ELF-1 (cell line): ENCODE results near the gene GAD2.
A peak's percentile ranks its signal among the peaks of the same experiment; 100 is the strongest.

Source experiments
- DNase-seq: peaks from one replicate; pipeline ENCODE4 v3.0.0-alpha.2; 2016; ENCODE audit warnings: low read depth, low spot score

GAD2 gene

GRCh38 chr10:26221541-26221940 lies 5.0 kb downstream of the GAD2 start:
- peak; percentile 52 for DNase-seq

GRCh38 chr10:26222563-26222962 lies 6.0 kb downstream of the GAD2 start:
- DNase-seq, result peak; percentile 19

GRCh38 chr10:26225322-26225721 lies 8.7 kb downstream of the GAD2 start:
- no peak for DNase-seq

GRCh38 chr10:26227786-26228185 lies 11.2 kb downstream of the GAD2 start:
- no peak for DNase-seq

GRCh38 chr10:26232174-26232573 lies 15.6 kb downstream of the GAD2 start:
- DNase-seq, result no peak

- DNase-seq, result no peak
Observed at GRCh38 chr10:26235761-26236160, 19.2 kb downstream of the GAD2 start.

- no peak for DNase-seq
Observed at GRCh38 chr10:26238378-26238777, 21.8 kb downstream of the GAD2 start.

GRCh38 chr10:26242706-26243350 lies 26.3 kb downstream of the GAD2 start:
- peak; percentile 12 for DNase-seq

- DNase-seq, result peak; percentile 3
Observed at GRCh38 chr10:26243351-26243720, 26.8 kb downstream of the GAD2 start.

GRCh38 chr10:26249681-26250080 lies 33.1 kb downstream of the GAD2 start:
- no peak for DNase-seq

- DNase-seq, result no peak
Observed at GRCh38 chr10:26251925-26252324, 35.4 kb downstream of the GAD2 start.

GRCh38 chr10:26254616-26255015 lies 38.0 kb downstream of the GAD2 start:
- no peak for DNase-seq

- DNase-seq, result no peak
Observed at GRCh38 chr10:26259341-26259740, 42.8 kb downstream of the GAD2 start.

GRCh38 chr10:26269754-26270153 lies 53.2 kb downstream of the GAD2 start:
- peak; percentile 7 for DNase-seq

GRCh38 chr10:26274391-26274790 lies 57.8 kb downstream of the GAD2 start:
- DNase-seq, result no peak

- DNase-seq, result no peak
Observed at GRCh38 chr10:26278295-26278694, 61.7 kb downstream of the GAD2 start.

GRCh38 chr10:26290236-26290635 lies 73.7 kb downstream of the GAD2 start:
- no peak for DNase-seq

GRCh38 chr10:26291721-26292480 lies 75.3 kb downstream of the GAD2 start:
- no peak for DNase-seq

GRCh38 chr10:26296360-26296759 lies 79.8 kb downstream of the GAD2 start:
- no peak for DNase-seq

- DNase-seq, result no peak
Observed at GRCh38 chr10:26300001-26300400, 83.4 kb downstream of the GAD2 start.

- no peak for DNase-seq
Observed at GRCh38 chr10:26303366-26303765, 86.8 kb downstream of the GAD2 start.

- DNase-seq, result no peak
Observed at GRCh38 chr10:26310361-26310760, 93.8 kb downstream of the GAD2 start.

GRCh38 chr10:26311383-26311940 lies 94.9 kb downstream of the GAD2 start:
- DNase-seq, result peak; percentile 63
